Left ventricle myocardium inferior (tissue), 1 donor: ENCODE data around the gene MYMX. TPM values are rescaled to one million over a fixed set of nuclear protein-coding genes. Genes with fewer than 3 reads are reported as not detected.
"Not testable (repeated sequence)": the region's sequence is repeated elsewhere in the genome, so short reads cannot be mapped to it uniquely, and the experiment has no call there.

Experiments used
- DNase-seq: peaks from one replicate; pipeline ENCODE4 v3.0.0-alpha.2; 2020
- H3K27ac ChIP-seq: fragments of 200-600 bp; replicated peaks from 2 replicates; pipeline ENCODE4 v1.8.0; 2021
- H3K27me3 ChIP-seq: fragments of 200-600 bp; 2 replicates; pipeline ENCODE4 v1.8.0; 2021; ENCODE audit warnings: low read depth
- H3K36me3 ChIP-seq: fragments of 200-600 bp; 2 replicates; pipeline ENCODE4 v1.8.0; 2021
- H3K4me1 ChIP-seq: fragments of 200-600 bp; 2 replicates; pipeline ENCODE4 v1.8.0; 2021
- H3K4me3 ChIP-seq: fragments of 200-600 bp; 2 replicates; pipeline ENCODE4 v1.8.0; 2021; ENCODE audit warnings: mild to moderate bottlenecking, moderate library complexity
- H3K9me3 ChIP-seq: fragments of 200-600 bp; replicated peaks from 2 replicates; pipeline ENCODE4 v1.8.0; 2021
- CTCF ChIP-seq: fragments of 200-600 bp; IDR thresholded peaks from 2 replicates; pipeline ENCODE4 v1.8.0; 2021; ENCODE audit warnings: antibody characterized with exemption, mild to moderate bottlenecking, borderline replicate concordance
- intact Hi-C: fragments of 100-400 bp; cut with micrococcal nuclease; formaldehyde crosslinking; loops from one replicate; pipeline ENCODE4 v1.11.0; 2022
- total RNA-seq: library from RNA; stranded (reverse); fragmentation: NEBNext Ultra II Directional; extraction: Animal tissue kit (Norgen Biotek cat#: 25700); gene quantifications from one replicate; pipeline ENCODE4 v1.2.1, GENCODE V29; 2021
- donor health status: DM: no; HTN: yes; CAD: no; lungs with severe emphysema.

Gene MYMX
- total RNA-seq, 1 donor from 2014 or later: 0.36 TPM

- no peak for DNase-seq
Observed at GRCh38 chr6:44228836-44229235, 12.1 kb downstream of the MYMX start.

GRCh38 chr6:44229376-44230033 lies 12.8 kb downstream of the MYMX start:
- peak overlapping the region; percentile 98 for H3K27ac ChIP-seq
- intact Hi-C loops: no loop called here
- H3K4me3 ChIP-seq: peak overlapping the region; percentile 88
- TF ChIP-seq CTCF: no peak
- no peaks in the 10 kb centered on the region for H3K9me3 ChIP-seq
- H3K27me3 ChIP-seq: no peaks in the 10 kb centered on the region
- peak; percentile 66 for DNase-seq
- peaks cover 40% of the 10 kb centered on the region for H3K36me3 ChIP-seq
- H3K4me1 ChIP-seq: peaks cover 99% of the 10 kb centered on the region

More at GRCh38 chr6:44228836-44229235, 12.1 kb downstream of the MYMX start:
- Histone ChIP-seq H3K4me3 (peak overlapping the region; percentile 88), H3K27me3 (no peaks in the 10 kb centered on the region), H3K36me3 (peaks cover 40% of the 10 kb centered on the region), H3K27ac (peak overlapping the region; percentile 98), H3K9me3 (no peaks in the 10 kb centered on the region), H3K4me1 (peaks cover 99% of the 10 kb centered on the region)
- intact Hi-C loops: no loop called here
- TF ChIP-seq CTCF: no peak

- Histone ChIP-seq H3K4me1 (peaks cover 99% of the 10 kb centered on the region), H3K27ac (peak overlapping the region; percentile 98), H3K4me3 (peak overlapping the region; percentile 88), H3K9me3 (no peaks in the 10 kb centered on the region), H3K27me3 (no peaks in the 10 kb centered on the region), H3K36me3 (peaks cover 40% of the 10 kb centered on the region)
- intact Hi-C loops: no loop called here
- no peak for TF ChIP-seq CTCF
- DNase-seq: no peak
Observed at GRCh38 chr6:44230034-44230675, 13.4 kb downstream of the MYMX start.

GRCh38 chr6:44231426-44231825 lies 14.7 kb downstream of the MYMX start:
- Histone ChIP-seq H3K4me1 (peaks cover 98% of the 10 kb centered on the region), H3K36me3 (peaks cover 40% of the 10 kb centered on the region), H3K4me3 (peak overlapping the region; percentile 88), H3K27ac (peak overlapping the region; percentile 98)
- H3K9me3 ChIP-seq, DNase-seq, intact Hi-C loops, H3K27me3 ChIP-seq: not testable (repeated sequence)

GRCh38 chr6:44232676-44233566 lies 16.2 kb downstream of the MYMX start:
- Histone ChIP-seq H3K4me3 (peak overlapping the region; percentile 11), H3K27ac (peak overlapping the region; percentile 98), H3K36me3 (peaks cover 40% of the 10 kb centered on the region), H3K4me1 (peaks cover 95% of the 10 kb centered on the region), H3K9me3 (no peaks in the 10 kb centered on the region), H3K27me3 (no peaks in the 10 kb centered on the region)
- TF ChIP-seq CTCF: no peak
- DNase-seq: no peak
- intact Hi-C loops: no loop called here
